Heart left ventricle (tissue), 16 donors: ENCODE results near the gene GALP. TPM values are rescaled to one million over a fixed set of nuclear protein-coding genes. Genes with fewer than 3 reads are reported as not detected.
A peak's percentile ranks its signal among the peaks of the same experiment; 100 is the strongest.

ENCODE experiments used
- ATAC-seq, 4 donors: fragments of 200-7000 bp; cut with Tn5 transposase; one replicate each; pipeline ENCODE4 v1.9.1; 2020 to 2022; ENCODE audit warnings: moderate library complexity in 4 of 4, mild to moderate bottlenecking in 3 of 4, moderate number of reproducible peaks in 1 of 4
- DNase-seq, 5 donors: peaks; one replicate each; pipeline ENCODE4 v3.0.0-alpha.2; 2020
- H3K27ac ChIP-seq, 12 donors: fragments of 200-600 bp; sonication (generic) in 4 of 12; one replicate each; pipeline versions ENCODE4 v1.5.0 to v1.8.0; 2016 to 2022; ENCODE audit warnings: mild to moderate bottlenecking in 2 of 12
- H3K27me3 ChIP-seq, 9 donors: fragments of 200-600 bp; sonication (generic) in 2 of 9; one replicate each; pipeline versions ENCODE4 v1.5.1 to v1.8.0; 2016 to 2022; ENCODE audit warnings: mild to moderate bottlenecking in 3 of 9
- H3K36me3 ChIP-seq, 9 donors: fragments of 200-600 bp; sonication (generic) in 2 of 9; one replicate each; pipeline versions ENCODE4 v1.5.0 to v1.8.0; 2018 to 2022; ENCODE audit warnings: mild to moderate bottlenecking in 2 of 9
- H3K4me1 ChIP-seq, 12 donors: fragments of 200-600 bp; sonication (generic) in 4 of 12; one replicate each; pipeline versions ENCODE4 v1.5.0 to v1.8.0; 2016 to 2022; ENCODE audit warnings: mild to moderate bottlenecking in 3 of 12
- H3K4me3 ChIP-seq, 12 donors: fragments of 200-600 bp; sonication (generic) in 4 of 12; one replicate each; pipeline versions ENCODE4 v1.5.0 to v1.8.0; 2017 to 2022; ENCODE audit warnings: mild to moderate bottlenecking in 9 of 12, moderate library complexity in 4 of 12
- H3K9me3 ChIP-seq, 12 donors: fragments of 200-600 bp; sonication (generic) in 4 of 12; one replicate each; pipeline versions ENCODE4 v1.5.0 to v1.8.0; 2016 to 2022; ENCODE audit warnings: mild to moderate bottlenecking in 1 of 12
- POLR2A ChIP-seq, 2 donors: fragments of 450-650 bp; IDR thresholded peaks; one replicate each; pipeline ENCODE4 v1.6.1; 2017; ENCODE audit warnings: antibody characterized with exemption in 2 of 2, mild to moderate bottlenecking in 2 of 2, moderate library complexity in 2 of 2
- WGBS, 4 donors: extraction: QIAGEN DNeasy Blood & Tissue Kit in 2 of 4; methylation state at CpG; one replicate each; pipeline versions ENCODE4 v1.1.5 to v1.1.7; 2013 to 2018; 5-methylcytosine and 5-hydroxymethylcytosine counted together
- intact Hi-C, 10 donors: fragments of 100-400 bp; cut with DNase I; formaldehyde crosslinking; loops; one replicate each; pipeline versions ENCODE4 v1.11.1 to v1.14.2; 2022
- polyA plus RNA-seq, 2 donors: library from polyadenylated mRNA; stranded (reverse); fragments of 200-250 nt; gene quantifications; one replicate each; pipeline ENCODE4 v1.2.3, GENCODE V29; 2013
- total RNA-seq, 9 donors: library from RNA; depleted of rRNA in 2 of 9; stranded (reverse); fragments of >200 nt in 2 of 9; fragmentation: NEBNext Ultra II Directional in 3 of 9; extraction: Animal tissue kit (Norgen Biotek cat#: 25700) in 3 of 9; gene quantifications; one replicate each; pipeline versions ENCODE4 v1.1.0 to v1.2.4, GENCODE V29; 2016 to 2023
- TF ChIP-seq, protein P1 (sequence below), 12 donors: fragments of 200-600 bp; sonication (generic) in 4 of 12; IDR thresholded peaks; one replicate each; pipeline versions ENCODE4 v1.5.0 to v1.8.0; 2018 to 2022; ENCODE audit warnings: antibody characterized with exemption in 12 of 12, mild to moderate bottlenecking in 5 of 12
- donor health status: ischemic (EF 13 %, LVEDD 7.1; RV severe dilation, severe dysfunction).
- donor health status: healthy with polysubstance abuse.
- donor health status: DM: no; HTN: yes; CAD: no.
- donor health status: DM: no; HTN: no; CAD: no.
- donor health status: ischemic (EF 25% LVEDD 6.9; RV normal size, moderate dysfunction).
- donor health status: ischemic (EF 25% LVEDD 5.7; RV mildly dilated, moderate dysfunction).
- donor health status: healthy.
- donor health status: DM: yes; HTN: yes; CAD: no.
- donor health status: ischemic (EF 35%, LVEDD 5.7; RV mildly dilated, moderate dysfunction).
- donor health status: nonischemic (EF 11% LVEDD 7.7; RV severe dilation, severe dysfunction).
- donor health status: DM: yes; HTN: yes; CAD: no.
- donor health status: PGD.
- donor health status: ischemic (EF 29% LVEDD 5.4; RV normal size, mild dysfunction).
- donor health status: nonischemic (EF 23%, LVEDD 6.1; RV moderate dilation, normal function).

The GALP gene
- total and polyA plus RNA-seq, 11 donors = not detected

DNA sequence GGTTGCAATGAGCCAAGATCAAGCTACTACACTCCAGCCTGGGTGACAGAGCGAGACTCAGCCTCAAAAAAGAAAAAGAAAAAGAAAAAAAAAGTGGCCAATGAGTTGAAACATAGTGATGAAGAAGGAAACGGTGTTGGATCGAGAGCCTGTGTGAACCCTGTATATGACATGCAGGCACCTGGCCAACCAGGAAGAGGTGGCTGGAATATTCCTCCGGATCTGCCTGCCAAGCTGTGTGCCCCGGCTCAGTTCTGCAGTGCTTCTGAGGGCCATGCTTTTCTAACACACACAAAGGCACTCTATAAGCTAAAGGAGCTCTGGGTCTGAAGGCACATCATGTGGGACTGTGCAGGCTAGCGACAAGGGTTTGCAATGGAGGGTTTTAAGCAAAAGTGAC is 38.4 kb upstream of the GALP start:
- H3K27ac ChIP-seq = no peak overlapping the region
- intact Hi-C loops = loop anchor here in 1 of 10 donors (5.0 kb wide), 1 partner anchor 35 kb away; no protein-coding TSS in a partner anchor
- H3K4me3 ChIP-seq = no peak overlapping the region
- no peak for DNase-seq
- H3K9me3 ChIP-seq = no peaks in the 10 kb centered on the region
- TF ChIP-seq POLR2A (IDR thresholded peaks at IDR 0.05) = no peak
- ATAC-seq = no peak
- H3K4me1 ChIP-seq = peaks cover 0 to 19% (median 13%) of the 10 kb centered on the region in 12 donors
- no peaks in the 10 kb centered on the region for H3K36me3 ChIP-seq
- no peaks in the 10 kb centered on the region for H3K27me3 ChIP-seq
- 50 to 61% (median 57%) methylated on average over 6 of the region's 6 CpGs for WGBS, 4 donors

DNA sequence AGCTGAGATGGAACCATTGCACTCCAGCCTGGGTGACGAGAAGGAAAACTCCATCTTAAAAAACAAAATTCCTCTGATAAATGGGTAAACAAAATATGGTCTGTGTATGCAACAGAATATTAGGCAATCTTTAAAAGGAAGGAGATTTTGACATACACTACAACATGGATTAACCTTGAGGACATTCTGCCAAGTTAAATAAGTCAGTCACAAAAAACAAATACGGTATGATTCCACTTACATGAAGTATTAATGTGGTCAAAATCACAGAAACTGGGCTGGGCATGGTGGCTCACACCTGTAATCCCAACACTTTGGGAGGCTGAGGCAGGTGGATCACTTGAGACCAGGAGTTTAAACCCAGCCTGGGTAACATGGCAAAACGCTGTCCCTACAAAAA is 37.7 kb upstream of the GALP start:
- Histone ChIP-seq H3K4me1 (peaks cover 0 to 21% (median 12%) of the 10 kb centered on the region in 12 donors), H3K9me3 (no peaks in the 10 kb centered on the region), H3K4me3 (no peak overlapping the region), H3K36me3 (no peaks in the 10 kb centered on the region), H3K27me3 (no peaks in the 10 kb centered on the region), H3K27ac (no peak overlapping the region)
- TF ChIP-seq POLR2A (IDR thresholded peaks at IDR 0.05) = no peak
- TF ChIP-seq, protein P1, sequence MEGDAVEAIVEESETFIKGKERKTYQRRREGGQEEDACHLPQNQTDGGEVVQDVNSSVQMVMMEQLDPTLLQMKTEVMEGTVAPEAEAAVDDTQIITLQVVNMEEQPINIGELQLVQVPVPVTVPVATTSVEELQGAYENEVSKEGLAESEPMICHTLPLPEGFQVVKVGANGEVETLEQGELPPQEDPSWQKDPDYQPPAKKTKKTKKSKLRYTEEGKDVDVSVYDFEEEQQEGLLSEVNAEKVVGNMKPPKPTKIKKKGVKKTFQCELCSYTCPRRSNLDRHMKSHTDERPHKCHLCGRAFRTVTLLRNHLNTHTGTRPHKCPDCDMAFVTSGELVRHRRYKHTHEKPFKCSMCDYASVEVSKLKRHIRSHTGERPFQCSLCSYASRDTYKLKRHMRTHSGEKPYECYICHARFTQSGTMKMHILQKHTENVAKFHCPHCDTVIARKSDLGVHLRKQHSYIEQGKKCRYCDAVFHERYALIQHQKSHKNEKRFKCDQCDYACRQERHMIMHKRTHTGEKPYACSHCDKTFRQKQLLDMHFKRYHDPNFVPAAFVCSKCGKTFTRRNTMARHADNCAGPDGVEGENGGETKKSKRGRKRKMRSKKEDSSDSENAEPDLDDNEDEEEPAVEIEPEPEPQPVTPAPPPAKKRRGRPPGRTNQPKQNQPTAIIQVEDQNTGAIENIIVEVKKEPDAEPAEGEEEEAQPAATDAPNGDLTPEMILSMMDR (IDR thresholded peaks at IDR 0.05) = no peak
- intact Hi-C loops = loop anchor here in 1 of 10 donors (5.0 kb wide), 1 partner anchor 36 kb away; no protein-coding TSS in a partner anchor
- 74 to 88% (median 83%) methylated on average over 3 of the region's 3 CpGs for WGBS, 4 donors
- ATAC-seq (no peak), DNase-seq (no peak)

DNA sequence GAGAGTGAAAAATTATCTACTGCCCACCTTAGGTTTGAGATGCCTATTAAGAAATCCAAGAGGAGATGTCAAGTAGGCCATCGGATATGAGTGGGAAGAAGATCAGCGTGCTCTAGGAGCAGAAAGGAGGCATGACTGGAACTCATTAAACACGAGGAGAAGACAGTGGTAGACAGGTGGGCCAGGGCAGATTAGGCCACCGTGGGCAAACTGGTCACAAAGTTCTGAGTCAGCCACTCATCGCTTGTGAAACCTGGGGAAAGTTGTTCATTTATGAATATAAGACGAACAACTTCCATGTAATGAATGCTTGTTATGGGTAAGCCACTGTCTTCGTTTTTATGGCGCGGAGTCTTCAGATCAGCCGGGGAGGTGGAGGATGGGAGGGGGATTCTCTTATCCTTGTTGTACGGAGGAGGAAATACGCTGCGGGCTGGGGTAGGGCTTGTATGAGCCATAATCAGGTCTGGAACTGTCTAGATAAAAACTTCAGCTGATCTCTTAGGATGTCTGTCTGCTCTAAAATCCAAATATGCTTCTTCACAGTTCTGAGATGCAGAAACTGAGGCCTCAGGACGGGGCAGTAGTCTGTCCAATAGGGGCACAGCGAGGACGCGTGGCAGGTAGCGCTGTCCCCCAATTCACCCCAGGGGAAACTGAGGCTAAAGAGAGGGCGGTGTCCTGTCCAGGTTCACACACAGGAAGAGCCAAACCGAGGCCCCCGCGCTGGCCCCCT is 35.8 kb upstream of the GALP start:
- ATAC-seq (no peak), DNase-seq (no peak)
- Histone ChIP-seq H3K27ac (peak overlapping the region; percentile 67 to 95 (median 86)), H3K36me3 (no peaks in the 10 kb centered on the region), H3K27me3 (no peaks in the 10 kb centered on the region), H3K4me1 (peaks cover 0 to 24% (median 12%) of the 10 kb centered on the region in 12 donors), H3K4me3 (peak overlapping the region; percentile 12 to 87 (median 68)), H3K9me3 (no peaks in the 10 kb centered on the region)
- WGBS, 4 donors = 25 to 33% (median 29%) methylated on average over 22 of the region's 22 CpGs
- intact Hi-C loops = loop anchor here in 7 of 10 donors (1.0 to 5.0 kb wide), 5 partner anchors 18 to 38 kb away; partner anchors contain the start of gene ZNF787 (in 5 of the 7)
- TF ChIP-seq, protein P1 (IDR thresholded peaks at IDR 0.05) = no peak
- no peak for TF ChIP-seq POLR2A (IDR thresholded peaks at IDR 0.05)

DNA sequence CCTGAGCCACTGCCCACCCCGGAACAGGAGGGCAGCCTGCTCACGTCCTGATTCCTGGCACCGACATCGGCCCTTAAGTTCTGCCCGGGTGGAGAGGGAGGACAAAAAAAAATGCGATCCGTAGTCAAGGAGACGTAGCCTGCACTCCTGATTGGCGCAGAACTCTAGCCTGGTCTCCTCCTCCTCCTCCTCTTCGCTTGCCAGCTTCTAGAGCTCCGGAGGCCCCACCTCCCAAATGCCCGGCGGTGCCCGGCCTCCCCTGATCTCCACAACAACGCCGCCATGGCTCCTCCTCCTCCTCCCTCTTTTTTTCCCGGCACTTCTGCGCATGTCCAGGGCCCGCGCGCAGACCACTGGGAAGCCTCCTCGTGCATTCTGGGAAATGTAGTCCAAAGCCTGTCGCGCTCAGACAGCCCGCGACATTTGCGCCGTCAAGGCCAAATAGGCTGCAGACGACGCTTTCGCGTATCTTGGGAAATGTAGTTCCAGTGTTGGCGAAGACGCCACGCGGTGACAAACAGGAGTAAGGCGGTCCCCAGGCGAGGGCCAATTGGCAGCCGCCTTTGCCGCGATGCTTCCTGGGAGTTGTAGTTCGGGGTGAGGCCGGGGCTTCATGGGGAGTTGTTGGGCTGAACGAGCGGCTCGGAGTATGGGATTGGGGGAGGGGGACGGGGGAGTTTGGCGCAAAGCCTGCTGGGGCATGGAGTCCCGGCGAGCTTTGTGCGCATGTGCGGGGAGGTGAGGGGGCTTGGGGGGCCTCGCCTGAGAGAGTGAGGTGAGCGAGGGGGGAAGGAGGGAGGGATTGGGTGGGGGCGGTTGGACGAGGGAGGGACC is 35.0 kb upstream of the GALP start, which contains the start of gene ZNF444:
ZNF444 (plus strand) TSS at position 705 of the 834 bp plus-strand sequence. CDS start 5,625 bp downstream, outside the sequence.
- peak within 1 kb of the TSS; percentile 67 to 95 (median 86) for H3K27ac ChIP-seq
- TF ChIP-seq POLR2A (IDR thresholded peaks at IDR 0.05) = peak in 1 of 2 donors; percentile 61
- TF ChIP-seq, protein P1 (IDR thresholded peaks at IDR 0.05) = no peak
- peak within 1 kb of the TSS; percentile 31 to 87 (median 68) for H3K4me3 ChIP-seq
- WGBS, 4 donors = 0 to 1% (median 1%) methylated on average over 45 to 56 of the region's 56 CpGs
- DNase-seq (peak; percentile 99 to 100 (median 99)), ATAC-seq (peak; percentile 93 to 95 (median 94))
- no peaks in the 10 kb centered on the region for H3K27me3 ChIP-seq
- no peaks in the 10 kb centered on the region for H3K9me3 ChIP-seq
- intact Hi-C loops = loop anchor here in 6 of 10 donors (1.0 to 5.0 kb wide), 4 partner anchors 18 to 33 kb away; partner anchors contain the start of gene ZNF787 (in 5 of the 6)
- H3K36me3 ChIP-seq = no peaks in the 10 kb centered on the region
- H3K4me1 ChIP-seq = peaks cover 0 to 28% (median 12%) of the 10 kb centered on the region in 12 donors
